GM12865 (cell line): Measurements from ENCODE around the gene CBFA2T3.

Experiments
- DNase-seq: peaks from one replicate; pipeline ENCODE4 v3.0.0; 2010; ENCODE audit warnings: low read depth
- H3K4me3 ChIP-seq: 2 replicates; pipeline ENCODE4 v1.5.1; 2011; ENCODE audit warnings: mild to moderate bottlenecking, low read depth, low read length, control low read depth
- TF ChIP-seq, protein P1 (sequence below): IDR thresholded peaks from 2 replicates; pipeline ENCODE4 v1.5.1; 2011; ENCODE audit warnings: low read length, control low read depth, low read depth, inconsistent platforms; ENCODE audit not compliant: insufficient read depth; ENCODE audit errors: missing control alignments

The CBFA2T3 gene

DNA sequence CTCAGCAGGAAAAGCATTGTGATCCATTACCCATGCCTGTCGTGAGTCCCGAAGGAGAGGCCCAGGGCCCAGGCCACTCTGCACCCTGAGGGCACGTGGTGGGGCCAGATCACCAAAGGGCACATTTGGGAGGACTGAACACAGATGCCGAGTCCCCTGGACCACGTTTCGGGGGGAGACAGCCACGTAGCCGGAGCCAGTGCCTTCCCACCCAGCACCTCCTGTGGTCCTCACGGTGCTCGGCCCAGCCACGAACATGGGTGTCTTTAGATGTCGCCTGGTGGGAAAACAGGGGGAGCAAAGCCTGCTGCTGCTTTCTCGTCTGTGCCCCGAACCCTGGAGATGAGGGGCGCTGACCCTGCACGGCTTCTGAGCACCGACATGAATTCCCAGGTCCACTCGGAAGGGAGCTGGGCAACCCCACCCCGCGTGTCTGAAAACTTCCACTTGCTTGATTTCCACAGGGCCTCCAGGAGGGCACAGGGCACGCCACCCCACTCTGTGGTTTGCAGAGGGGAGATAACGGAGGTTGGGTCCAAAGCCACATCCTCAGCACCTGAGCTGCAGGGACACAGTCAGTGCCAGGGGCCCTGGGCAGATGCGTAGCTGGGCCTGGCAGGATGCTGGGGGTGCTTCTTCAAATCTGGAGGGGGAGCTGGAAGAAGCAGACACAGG, 14.4 kb downstream of the CBFA2T3 start:
- H3K4me3 ChIP-seq, result no peak overlapping the region
- DNase-seq, result no peak
- TF ChIP-seq, protein P1, sequence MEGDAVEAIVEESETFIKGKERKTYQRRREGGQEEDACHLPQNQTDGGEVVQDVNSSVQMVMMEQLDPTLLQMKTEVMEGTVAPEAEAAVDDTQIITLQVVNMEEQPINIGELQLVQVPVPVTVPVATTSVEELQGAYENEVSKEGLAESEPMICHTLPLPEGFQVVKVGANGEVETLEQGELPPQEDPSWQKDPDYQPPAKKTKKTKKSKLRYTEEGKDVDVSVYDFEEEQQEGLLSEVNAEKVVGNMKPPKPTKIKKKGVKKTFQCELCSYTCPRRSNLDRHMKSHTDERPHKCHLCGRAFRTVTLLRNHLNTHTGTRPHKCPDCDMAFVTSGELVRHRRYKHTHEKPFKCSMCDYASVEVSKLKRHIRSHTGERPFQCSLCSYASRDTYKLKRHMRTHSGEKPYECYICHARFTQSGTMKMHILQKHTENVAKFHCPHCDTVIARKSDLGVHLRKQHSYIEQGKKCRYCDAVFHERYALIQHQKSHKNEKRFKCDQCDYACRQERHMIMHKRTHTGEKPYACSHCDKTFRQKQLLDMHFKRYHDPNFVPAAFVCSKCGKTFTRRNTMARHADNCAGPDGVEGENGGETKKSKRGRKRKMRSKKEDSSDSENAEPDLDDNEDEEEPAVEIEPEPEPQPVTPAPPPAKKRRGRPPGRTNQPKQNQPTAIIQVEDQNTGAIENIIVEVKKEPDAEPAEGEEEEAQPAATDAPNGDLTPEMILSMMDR, result no peak

DNA sequence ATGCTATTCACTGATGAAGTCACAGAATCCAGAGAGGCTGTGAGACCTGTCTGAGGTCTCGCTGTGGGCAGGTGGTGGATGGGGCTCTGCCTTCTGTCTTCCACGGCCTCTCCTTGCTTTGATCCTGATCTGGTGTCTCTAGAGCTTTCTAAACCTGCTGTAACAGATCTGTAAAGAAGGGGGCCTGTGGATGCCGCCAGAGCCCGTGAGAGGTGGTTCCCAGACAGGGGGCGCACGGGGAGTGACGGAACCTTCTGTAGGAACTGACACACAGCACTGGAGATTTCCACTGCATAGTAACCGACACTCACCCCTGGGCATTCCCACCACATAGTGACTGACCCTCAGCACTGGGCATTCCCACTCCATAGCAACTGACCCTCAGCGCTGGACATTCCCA, 16.0 kb downstream of the CBFA2T3 start:
- no peak overlapping the region for H3K4me3 ChIP-seq
- TF ChIP-seq, protein P1, result no peak
- no peak for DNase-seq

DNA sequence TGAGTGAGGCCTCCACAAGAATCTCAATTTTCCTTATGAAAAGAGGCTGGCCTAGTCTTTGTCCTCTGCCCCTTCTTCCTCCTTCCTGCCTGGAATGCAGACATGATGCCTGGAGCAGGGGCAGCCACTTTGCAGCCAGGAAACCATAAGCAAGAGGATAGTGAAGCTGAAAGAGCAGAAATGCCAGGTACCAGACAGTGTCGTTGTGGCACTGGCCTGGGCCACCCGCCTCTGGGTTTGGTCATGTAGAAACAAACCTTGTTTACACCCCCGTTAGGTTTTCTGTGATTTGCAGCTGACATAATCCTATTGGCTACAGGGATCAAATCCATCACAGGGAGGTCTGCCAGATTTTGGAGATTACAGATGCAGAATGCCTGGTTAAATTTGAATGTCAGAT, 16.5 kb downstream of the CBFA2T3 start:
- DNase-seq, result no peak
- TF ChIP-seq, protein P1, result no peak
- no peak overlapping the region for H3K4me3 ChIP-seq

DNA sequence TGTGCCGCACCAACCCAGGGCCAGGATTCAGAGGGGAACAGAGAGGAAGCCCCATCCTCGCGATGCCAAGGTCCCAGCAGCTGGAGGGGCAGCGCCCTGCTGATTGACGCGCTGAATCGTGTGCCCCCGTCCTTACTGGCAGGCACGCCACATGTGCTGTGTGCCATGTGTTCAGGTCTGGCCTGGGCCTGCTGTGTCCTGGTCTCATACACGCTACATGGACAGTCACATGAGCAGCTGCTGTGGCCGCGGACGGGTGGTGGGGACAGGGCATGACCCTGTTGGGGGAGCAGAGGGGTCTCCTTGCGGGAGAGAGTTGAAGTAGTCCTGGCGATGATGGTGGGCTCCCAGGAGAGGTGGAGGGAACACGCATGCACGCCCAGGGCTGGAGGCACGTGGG, 18.0 kb downstream of the CBFA2T3 start:
- no peak for DNase-seq
- no peak overlapping the region for H3K4me3 ChIP-seq
- TF ChIP-seq, protein P1, result no peak

DNA sequence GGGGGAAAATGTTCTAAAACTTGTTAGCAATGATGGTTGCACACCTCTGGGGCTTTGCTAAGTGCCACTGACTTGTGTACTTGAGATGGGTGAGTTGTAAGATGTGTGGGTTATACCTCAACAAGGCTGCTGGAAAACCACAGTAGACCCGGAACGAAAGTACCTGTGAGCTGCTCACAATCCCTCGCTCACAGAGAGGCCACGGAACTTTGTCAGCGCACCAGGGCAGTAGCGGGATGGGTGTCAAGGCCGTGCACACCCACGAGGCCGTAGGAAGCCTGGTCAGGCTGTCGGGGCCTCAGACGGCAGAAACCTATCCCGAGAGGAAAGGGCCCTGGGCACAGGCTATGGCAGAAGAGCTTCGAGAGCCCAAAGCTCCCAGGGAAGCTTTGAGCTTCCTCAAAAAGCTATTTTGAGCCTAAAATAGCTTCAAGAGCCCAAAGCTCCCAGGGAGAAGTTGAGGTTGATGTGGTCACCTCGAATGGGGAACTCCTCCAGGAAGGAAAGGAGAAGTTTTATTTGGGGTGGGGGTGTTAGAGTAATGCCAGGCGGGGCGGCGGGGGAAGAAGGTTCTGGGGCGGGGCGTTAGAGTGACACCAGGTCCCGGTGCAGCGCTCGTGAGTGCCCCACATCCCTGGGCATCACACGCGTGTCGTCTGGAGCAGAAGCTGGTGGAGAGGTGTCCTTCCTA, 19.0 kb downstream of the CBFA2T3 start:
- H3K4me3 ChIP-seq, result no peak overlapping the region
- no peak for DNase-seq
- TF ChIP-seq, protein P1, result no peak

DNA sequence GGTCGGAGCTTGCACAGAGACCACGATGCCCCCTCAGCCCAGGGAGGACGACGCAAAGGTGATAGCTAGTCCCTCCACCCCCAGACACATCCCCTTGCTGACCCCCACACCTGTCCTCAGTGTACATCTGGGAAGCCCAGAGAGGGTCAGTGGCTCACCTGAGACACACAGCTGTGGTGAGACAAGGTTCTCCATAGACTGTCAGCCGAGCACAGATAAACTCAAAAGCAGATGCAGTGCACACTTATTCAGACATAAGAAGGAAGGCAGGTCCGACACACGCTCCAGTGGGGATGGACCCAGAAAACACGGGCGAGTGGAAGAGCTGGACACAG, 19.6 kb downstream of the CBFA2T3 start:
- H3K4me3 ChIP-seq, result no peak overlapping the region
- DNase-seq, result no peak
- TF ChIP-seq, protein P1, result no peak
